Skin of body (tissue), 2 donors: ENCODE results near the gene MT1F. TPM values are rescaled to one million over a fixed set of nuclear protein-coding genes. Genes with fewer than 3 reads are reported as not detected.
A peak's percentile ranks its signal among the peaks of the same experiment; 100 is the strongest.
"Not testable (repeated sequence)": the region's sequence is repeated elsewhere in the genome, so short reads cannot be mapped to it uniquely, and the experiment has no call there.

Experiments used
- DNase-seq: peaks from one replicate; lab custom pipeline; 2025; lab: John Stamatoyannopoulos, UW
- total RNA-seq: library from RNA; depleted of rRNA; stranded (reverse); fragments of >200 nt; gene quantifications from one replicate; pipeline ENCODE4 v1.2.3, GENCODE V29; 2014

Gene MT1F
- total RNA-seq, 1 donor from 2014 or later = 0.49 TPM

GRCh38 chr16:56672171-56672570, 14.4 kb downstream of the MT1F start:
- DNase-seq = not testable (repeated sequence)

GRCh38 chr16:56672761-56673536, 15.2 kb downstream of the MT1F start:
- peak; percentile 81 for DNase-seq

GRCh38 chr16:56673921-56674320, 16.2 kb downstream of the MT1F start:
- peak; percentile 28 for DNase-seq

- peak; percentile 63 for DNase-seq
Observed at GRCh38 chr16:56674570-56674969, 16.8 kb downstream of the MT1F start.

GRCh38 chr16:56675685-56676210, 18.0 kb downstream of the MT1F start:
- DNase-seq = no peak

GRCh38 chr16:56677474-56677873, 19.7 kb downstream of the MT1F start:
- no peak for DNase-seq

GRCh38 chr16:56679078-56679730, 21.4 kb downstream of the MT1F start:
- DNase-seq = no peak

GRCh38 chr16:56679818-56680217, 22.1 kb downstream of the MT1F start:
- no peak for DNase-seq

- DNase-seq = peak; percentile 86
Observed at GRCh38 chr16:56681939-56682702, 24.4 kb downstream of the MT1F start, which contains the start of gene MT1X. Gene MT1X, plus strand, starts transcription at chr16:56682470. Its CDS starts 71 bp downstream, at chr16:56682541.

GRCh38 chr16:56682703-56683397, 25.1 kb downstream of the MT1F start:
- DNase-seq = no peak

- DNase-seq = no peak
Observed at GRCh38 chr16:56683424-56684172, 25.8 kb downstream of the MT1F start.

- DNase-seq = no peak
Observed at GRCh38 chr16:56684256-56684925, 26.6 kb downstream of the MT1F start.

GRCh38 chr16:56684926-56685590, 27.3 kb downstream of the MT1F start:
- no peak for DNase-seq

- no peak for DNase-seq
Observed at GRCh38 chr16:56686758-56687157, 29.0 kb downstream of the MT1F start.

- DNase-seq = no peak
Observed at GRCh38 chr16:56688762-56689161, 31.0 kb downstream of the MT1F start.

- no peak for DNase-seq
Observed at GRCh38 chr16:56689171-56689570, 31.4 kb downstream of the MT1F start.

GRCh38 chr16:56690420-56691122, 32.8 kb downstream of the MT1F start:
- no peak for DNase-seq

- DNase-seq = no peak
Observed at GRCh38 chr16:56691885-56692284, 34.1 kb downstream of the MT1F start.

- no peak for DNase-seq
Observed at GRCh38 chr16:56695246-56695645, 37.5 kb downstream of the MT1F start.
